HFFc6 (cell line): Measurements from ENCODE around the gene ZNF716. TPM values are rescaled to one million over a fixed set of nuclear protein-coding genes. Genes with fewer than 3 reads are reported as not detected.

Source experiments
- DNase-seq: peaks from one replicate; pipeline ENCODE4 v3.0.0-alpha.2; 2018
- H3K27ac Mint-ChIP-seq: 2 replicates; pipeline ENCODE4 v1.8.0; 2020; ENCODE audit warnings: mild to moderate bottlenecking, mixed read lengths
- H3K27me3 Mint-ChIP-seq: 2 replicates; pipeline ENCODE4 v1.8.0; 2021; ENCODE audit warnings: mild to moderate bottlenecking, moderate library complexity, mixed read lengths; ENCODE audit not compliant: insufficient read depth
- H3K36me3 Mint-ChIP-seq: 2 replicates; pipeline ENCODE4 v1.8.0; 2021; ENCODE audit warnings: low read depth, mixed read lengths
- H3K4me1 Mint-ChIP-seq: 2 replicates; pipeline ENCODE4 v1.8.0; 2020; ENCODE audit warnings: low read depth, mixed read lengths
- H3K4me3 Mint-ChIP-seq: 2 replicates; pipeline ENCODE4 v1.8.0; 2020; ENCODE audit warnings: mild to moderate bottlenecking, moderate library complexity, mixed read lengths
- H3K9me3 Mint-ChIP-seq: 2 replicates; pipeline ENCODE4 v1.8.0; 2020; ENCODE audit warnings: mild to moderate bottlenecking, mixed read lengths
- total RNA-seq, 6 experiments: library from RNA; stranded (reverse); fragmentation: NEBNext Ultra II Directional; extraction: Animal tissue kit (Norgen Biotek cat#: 25700); gene quantifications; 2 replicates in 1 of 6; 3 replicates in 5 of 6; pipeline ENCODE4 v1.2.3, GENCODE V29; 2021
- TF ChIP-seq, protein P1 (sequence below): fragments of 200-600 bp; sonication (generic); IDR thresholded peaks from 2 replicates; pipeline ENCODE4 v1.5.0; 2021; ENCODE audit warnings: antibody characterized with exemption, mild to moderate bottlenecking

Gene ZNF716
- total RNA-seq, 6 experiments from 2014 or later: not detected

DNA sequence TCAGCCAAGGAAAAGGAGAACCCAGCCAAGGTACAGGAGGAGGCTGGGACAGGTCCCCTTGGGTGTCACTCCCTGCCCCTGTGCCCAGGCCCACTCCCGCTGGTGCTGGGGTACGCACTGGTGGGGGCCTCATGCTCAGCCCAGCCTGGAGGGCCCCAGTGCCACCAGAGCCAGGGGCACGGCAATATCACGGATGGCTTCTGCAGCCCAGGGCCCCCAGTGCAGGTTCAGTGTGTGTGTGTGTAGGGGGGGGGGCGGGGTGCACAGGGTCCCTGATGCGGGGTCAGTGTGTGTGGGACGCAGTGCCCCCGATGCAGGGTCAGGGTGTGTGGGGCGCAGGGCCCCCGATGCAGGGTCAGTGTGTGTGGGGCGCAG, 23.4 kb upstream of the ZNF716 start:
- no peaks in the 10 kb centered on the region for H3K27me3 Mint-ChIP-seq
- no peaks in the 10 kb centered on the region for H3K4me1 Mint-ChIP-seq
- H3K9me3 Mint-ChIP-seq: peaks cover 37% of the 10 kb centered on the region
- DNase-seq: no peak
- peaks cover 5% of the 10 kb centered on the region; the same call in 1 of the 2 replicates for H3K36me3 Mint-ChIP-seq
- H3K4me3 Mint-ChIP-seq: no peak overlapping the region
- TF ChIP-seq, protein P1, sequence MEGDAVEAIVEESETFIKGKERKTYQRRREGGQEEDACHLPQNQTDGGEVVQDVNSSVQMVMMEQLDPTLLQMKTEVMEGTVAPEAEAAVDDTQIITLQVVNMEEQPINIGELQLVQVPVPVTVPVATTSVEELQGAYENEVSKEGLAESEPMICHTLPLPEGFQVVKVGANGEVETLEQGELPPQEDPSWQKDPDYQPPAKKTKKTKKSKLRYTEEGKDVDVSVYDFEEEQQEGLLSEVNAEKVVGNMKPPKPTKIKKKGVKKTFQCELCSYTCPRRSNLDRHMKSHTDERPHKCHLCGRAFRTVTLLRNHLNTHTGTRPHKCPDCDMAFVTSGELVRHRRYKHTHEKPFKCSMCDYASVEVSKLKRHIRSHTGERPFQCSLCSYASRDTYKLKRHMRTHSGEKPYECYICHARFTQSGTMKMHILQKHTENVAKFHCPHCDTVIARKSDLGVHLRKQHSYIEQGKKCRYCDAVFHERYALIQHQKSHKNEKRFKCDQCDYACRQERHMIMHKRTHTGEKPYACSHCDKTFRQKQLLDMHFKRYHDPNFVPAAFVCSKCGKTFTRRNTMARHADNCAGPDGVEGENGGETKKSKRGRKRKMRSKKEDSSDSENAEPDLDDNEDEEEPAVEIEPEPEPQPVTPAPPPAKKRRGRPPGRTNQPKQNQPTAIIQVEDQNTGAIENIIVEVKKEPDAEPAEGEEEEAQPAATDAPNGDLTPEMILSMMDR: no peak
- no peak overlapping the region for H3K27ac Mint-ChIP-seq

- peaks cover 40% of the 10 kb centered on the region for H3K9me3 Mint-ChIP-seq
- H3K36me3 Mint-ChIP-seq: peaks cover 5% of the 10 kb centered on the region; the same call in 1 of the 2 replicates
- no peaks in the 10 kb centered on the region for H3K4me1 Mint-ChIP-seq
- H3K27ac Mint-ChIP-seq: no peak overlapping the region
- no peak overlapping the region for H3K4me3 Mint-ChIP-seq
- no peak for DNase-seq
- no peaks in the 10 kb centered on the region for H3K27me3 Mint-ChIP-seq
- TF ChIP-seq, protein P1: no peak
These were observed 22.8 kb upstream of the ZNF716 start for GRCh38 chr7:57427146-57427545.

DNA sequence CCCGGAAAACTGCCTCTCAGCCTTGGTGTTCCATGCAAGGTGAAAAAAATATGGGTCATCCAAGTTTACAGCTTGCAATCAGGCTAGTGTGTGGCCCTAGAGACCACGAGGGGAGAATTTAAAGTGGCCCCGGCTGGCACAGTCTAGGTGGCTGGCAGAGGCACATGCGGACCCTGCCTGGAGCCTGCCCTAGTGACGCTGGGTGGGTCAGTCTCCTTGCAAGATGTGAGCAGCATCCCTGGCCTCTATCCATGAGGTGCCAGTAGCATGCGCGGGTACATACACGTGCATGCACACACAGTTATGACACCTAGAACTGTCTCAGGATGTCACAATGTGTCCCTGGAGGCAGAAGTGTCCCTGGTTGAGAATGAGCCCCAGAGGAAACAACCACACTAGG, 22.4 kb upstream of the ZNF716 start:
- DNase-seq: no peak
- TF ChIP-seq, protein P1: no peak
- H3K27ac Mint-ChIP-seq: no peak overlapping the region
- H3K27me3 Mint-ChIP-seq: no peaks in the 10 kb centered on the region
- no peaks in the 10 kb centered on the region for H3K4me1 Mint-ChIP-seq
- H3K36me3 Mint-ChIP-seq: peaks cover 5% of the 10 kb centered on the region; the same call in 1 of the 2 replicates
- peaks cover 42% of the 10 kb centered on the region for H3K9me3 Mint-ChIP-seq
- no peak overlapping the region for H3K4me3 Mint-ChIP-seq

- Mint-ChIP-seq H3K27me3 (no peaks in the 10 kb centered on the region), H3K36me3 (peaks cover 5% of the 10 kb centered on the region; the same call in 1 of the 2 replicates), H3K4me3 (no peak overlapping the region), H3K4me1 (no peaks in the 10 kb centered on the region), H3K27ac (no peak overlapping the region), H3K9me3 (peaks cover 54% of the 10 kb centered on the region)
- TF ChIP-seq, protein P1: no peak
- no peak for DNase-seq
These were observed 17.4 kb upstream of the ZNF716 start for GRCh38 chr7:57432583-57432982.

GRCh38 chr7:57437581-57437980, 12.4 kb upstream of the ZNF716 start:
- Mint-ChIP-seq H3K4me1 (no peaks in the 10 kb centered on the region), H3K27ac (no peak overlapping the region), H3K27me3 (no peaks in the 10 kb centered on the region), H3K9me3 (peaks cover 47% of the 10 kb centered on the region), H3K4me3 (no peak overlapping the region), H3K36me3 (peaks cover 3% of the 10 kb centered on the region; the same call in 1 of the 2 replicates)
- no peak for DNase-seq
- TF ChIP-seq, protein P1: no peak

GRCh38 chr7:57438244-57438643, 11.7 kb upstream of the ZNF716 start:
- H3K27ac Mint-ChIP-seq: no peak overlapping the region
- no peak for DNase-seq
- TF ChIP-seq, protein P1: no peak
- peaks cover 3% of the 10 kb centered on the region; the same call in 1 of the 2 replicates for H3K36me3 Mint-ChIP-seq
- no peaks in the 10 kb centered on the region for H3K27me3 Mint-ChIP-seq
- H3K4me3 Mint-ChIP-seq: no peak overlapping the region
- no peaks in the 10 kb centered on the region for H3K4me1 Mint-ChIP-seq
- H3K9me3 Mint-ChIP-seq: peaks cover 47% of the 10 kb centered on the region
